Glomerular visceral epithelial cell (primary cell): ENCODE data around the gene ITGA11.
A peak's percentile ranks its signal among the peaks of the same experiment; 100 is the strongest.
"Not testable (repeated sequence)": the region's sequence is repeated elsewhere in the genome, so short reads cannot be mapped to it uniquely, and the experiment has no call there.

ENCODE experiments used
- DNase-seq: peaks from one replicate; pipeline ENCODE4 v3.0.0-alpha.2; 2016; ENCODE audit errors: extremely low spot score

The ITGA11 gene

GRCh38 chr15:68409736-68410370, 22.1 kb downstream of the ITGA11 start:
- no peak for DNase-seq

DNA sequence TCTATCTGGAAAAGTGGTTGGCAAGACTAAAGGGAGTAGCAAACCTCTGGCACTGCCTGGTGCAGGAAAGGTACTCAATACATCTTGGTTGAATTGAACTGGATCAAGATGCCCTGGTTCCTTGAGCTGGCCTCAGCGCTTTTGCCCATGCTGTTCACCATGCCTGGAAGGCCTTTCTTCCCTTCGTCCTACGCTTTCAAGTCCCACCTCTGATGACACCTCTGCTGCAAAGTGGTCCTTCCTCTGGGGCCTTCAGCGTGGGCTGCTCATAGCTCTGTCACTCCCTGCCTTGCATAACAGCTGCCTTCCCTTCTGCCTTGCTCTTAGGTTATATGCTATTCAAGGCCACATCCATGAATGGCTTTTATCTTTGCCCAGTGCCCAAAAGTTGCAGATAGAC, 23.0 kb downstream of the ITGA11 start:
- no peak for DNase-seq

- DNase-seq, result no peak
Measured at GRCh38 chr15:68407886-68408881, 23.8 kb downstream of the ITGA11 start.

- no peak for DNase-seq
Measured at GRCh38 chr15:68407141-68407885, 24.6 kb downstream of the ITGA11 start.

- no peak for DNase-seq
Measured at GRCh38 chr15:68405378-68406250, 26.3 kb downstream of the ITGA11 start.

- no peak for DNase-seq
Measured at GRCh38 chr15:68404056-68404798, 27.7 kb downstream of the ITGA11 start.

- no peak for DNase-seq
Measured at GRCh38 chr15:68403161-68403941, 28.6 kb downstream of the ITGA11 start.

- no peak for DNase-seq
Measured at GRCh38 chr15:68402432-68403160, 29.4 kb downstream of the ITGA11 start.

- DNase-seq, result no peak
Measured at GRCh38 chr15:68401496-68402431, 30.2 kb downstream of the ITGA11 start.

GRCh38 chr15:68400066-68400456, 31.9 kb downstream of the ITGA11 start:
- DNase-seq, result no peak

DNA sequence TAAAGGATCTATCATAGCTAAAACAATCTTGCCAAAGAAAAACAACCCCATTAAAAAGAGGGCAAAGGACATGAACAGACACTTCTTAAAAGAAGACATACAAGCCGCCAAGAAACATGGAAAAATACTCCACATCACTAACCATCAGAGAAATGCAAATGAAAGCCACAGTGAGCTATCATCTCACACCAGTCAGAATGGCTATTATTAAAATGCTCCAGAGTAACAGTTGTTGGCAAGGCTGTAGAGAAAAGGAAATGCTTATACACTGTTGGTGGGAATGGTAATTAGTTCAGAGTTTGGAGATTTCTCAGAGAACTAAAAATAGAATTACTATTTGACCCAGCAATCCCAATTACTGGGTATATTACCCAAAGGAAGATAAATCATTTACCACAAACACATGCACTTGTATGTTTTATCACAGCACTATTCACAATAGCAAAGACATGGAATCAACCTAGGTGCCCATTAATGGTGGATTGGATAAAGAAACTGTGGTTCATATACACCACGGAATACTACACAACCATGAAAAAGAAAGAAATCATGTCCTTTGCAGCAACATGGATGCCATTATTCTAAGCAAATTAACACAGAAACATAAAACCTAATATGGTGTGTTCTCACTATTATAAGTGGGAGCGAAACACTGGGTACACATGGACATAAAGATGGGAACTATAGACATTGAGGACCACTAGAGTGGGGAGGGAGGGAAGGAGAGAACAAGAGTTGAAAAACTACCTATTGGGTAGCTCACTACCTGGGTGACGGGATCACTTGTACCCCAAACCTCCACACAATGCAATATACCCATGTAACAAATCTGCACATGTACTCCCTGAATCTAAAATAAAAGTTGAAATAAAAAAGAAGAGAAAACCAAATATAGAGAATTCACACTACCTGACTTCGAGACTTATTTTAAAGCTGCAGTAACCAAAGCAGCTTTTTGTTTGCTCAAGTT, 32.6 kb downstream of the ITGA11 start:
- DNase-seq, result no peak

DNA sequence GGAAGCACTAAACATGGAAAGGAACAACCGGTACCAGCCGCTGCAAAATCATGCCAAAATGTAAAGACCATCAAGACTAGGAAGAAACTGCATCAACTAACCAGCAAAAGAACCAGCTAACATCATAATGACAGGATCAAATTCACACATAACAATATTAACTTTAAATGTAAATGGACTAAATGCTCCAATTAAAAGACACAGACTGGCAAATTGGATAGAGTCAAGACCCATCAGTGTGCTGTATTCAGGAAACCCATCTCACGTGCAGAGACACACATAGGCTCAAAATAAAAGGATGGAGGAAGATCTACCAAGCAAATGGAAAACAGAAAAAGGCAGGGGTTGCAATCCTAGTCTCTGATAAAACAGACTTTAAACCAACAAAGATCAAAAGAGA, 34.0 kb downstream of the ITGA11 start:
- not testable (repeated sequence) for DNase-seq

- DNase-seq, result no peak
Measured at GRCh38 chr15:68396068-68396467, 35.9 kb downstream of the ITGA11 start.

- no peak for DNase-seq
Measured at GRCh38 chr15:68391121-68391520, 40.8 kb downstream of the ITGA11 start.

GRCh38 chr15:68389936-68390817, 41.8 kb downstream of the ITGA11 start:
- DNase-seq, result peak; percentile 61
